Measurements from ENCODE around the gene PWWP2B.

The PWWP2B gene

GRCh38 chr10:132387764-132388210, 9.2 kb upstream of the PWWP2B start:
- no peaks in the 10 kb centered on the region for H3K27me3 ChIP-seq (ENCODE audit: insufficient read depth, poor library complexity, severe bottlenecking)
- DNase-seq (ENCODE audit: low spot score) (peak; percentile 38), ATAC-seq (ENCODE audit: low read depth) (0 out of 3 replicates have a peak, but pooled peaks have one; percentile 26)
- no peaks in the 10 kb centered on the region for H3K36me3 ChIP-seq (ENCODE audit: low read depth)
- H3K4me1 ChIP-seq (ENCODE audit: insufficient read depth, poor library complexity, severe bottlenecking), result no peaks in the 10 kb centered on the region
- H3K9me3 ChIP-seq (ENCODE audit: severe bottlenecking), result no peaks in the 10 kb centered on the region
- TF ChIP-seq CTCF (IDR thresholded peaks at IDR 0.05; ENCODE audit: poor library complexity, severe bottlenecking), result peak; percentile 28
- H3K27ac ChIP-seq (ENCODE audit: poor library complexity, severe bottlenecking), result no peak overlapping the region
- H3K4me3 ChIP-seq (ENCODE audit: severe bottlenecking), result no peak overlapping the region

GRCh38 chr10:132388891-132389432, 8.0 kb upstream of the PWWP2B start:
- no peaks in the 10 kb centered on the region for H3K27me3 ChIP-seq (ENCODE audit: insufficient read depth, poor library complexity, severe bottlenecking)
- ATAC-seq (ENCODE audit: low read depth) (peak; percentile 19; the same call in 1 of the 3 replicates), DNase-seq (ENCODE audit: low spot score) (peak; percentile 64)
- no peak overlapping the region for H3K27ac ChIP-seq (ENCODE audit: poor library complexity, severe bottlenecking)
- no peak for TF ChIP-seq CTCF (IDR thresholded peaks at IDR 0.05; ENCODE audit: poor library complexity, severe bottlenecking)
- H3K4me1 ChIP-seq (ENCODE audit: insufficient read depth, poor library complexity, severe bottlenecking), result no peaks in the 10 kb centered on the region
- H3K36me3 ChIP-seq (ENCODE audit: low read depth), result no peaks in the 10 kb centered on the region
- H3K9me3 ChIP-seq (ENCODE audit: severe bottlenecking), result no peaks in the 10 kb centered on the region
- no peak overlapping the region for H3K4me3 ChIP-seq (ENCODE audit: severe bottlenecking)

- Histone ChIP-seq H3K4me1 (ENCODE audit: insufficient read depth, poor library complexity, severe bottlenecking) (no peaks in the 10 kb centered on the region), H3K9me3 (ENCODE audit: severe bottlenecking) (no peaks in the 10 kb centered on the region), H3K27ac (ENCODE audit: poor library complexity, severe bottlenecking) (no peak overlapping the region), H3K36me3 (ENCODE audit: low read depth) (no peaks in the 10 kb centered on the region), H3K27me3 (ENCODE audit: insufficient read depth, poor library complexity, severe bottlenecking) (no peaks in the 10 kb centered on the region), H3K4me3 (ENCODE audit: severe bottlenecking) (no peak overlapping the region)
- DNase-seq (ENCODE audit: low spot score), result peak; percentile 63
- TF ChIP-seq CTCF (IDR thresholded peaks at IDR 0.05; ENCODE audit: poor library complexity, severe bottlenecking), result no peak
- peak; percentile 10; the same call in 1 of the 3 replicates for ATAC-seq (ENCODE audit: low read depth)
Observed at GRCh38 chr10:132389433-132390169, 7.4 kb upstream of the PWWP2B start.

GRCh38 chr10:132390170-132390920, 6.7 kb upstream of the PWWP2B start:
- no peak overlapping the region for H3K27ac ChIP-seq (ENCODE audit: poor library complexity, severe bottlenecking)
- ATAC-seq (ENCODE audit: low read depth) (no peak), DNase-seq (ENCODE audit: low spot score) (no peak)
- H3K36me3 ChIP-seq (ENCODE audit: low read depth), result no peaks in the 10 kb centered on the region
- TF ChIP-seq CTCF (IDR thresholded peaks at IDR 0.05; ENCODE audit: poor library complexity, severe bottlenecking), result no peak
- no peaks in the 10 kb centered on the region for H3K9me3 ChIP-seq (ENCODE audit: severe bottlenecking)
- H3K4me3 ChIP-seq (ENCODE audit: severe bottlenecking), result no peak overlapping the region
- no peaks in the 10 kb centered on the region for H3K4me1 ChIP-seq (ENCODE audit: insufficient read depth, poor library complexity, severe bottlenecking)
- no peaks in the 10 kb centered on the region for H3K27me3 ChIP-seq (ENCODE audit: insufficient read depth, poor library complexity, severe bottlenecking)

Measured in RWPE2 (cell line).